Left lung (tissue), 10 donors: Measurements from ENCODE around the gene ZCCHC3. TPM values are rescaled to one million over a fixed set of nuclear protein-coding genes. Genes with fewer than 3 reads are reported as not detected.

Experiments
- ATAC-seq: fragments of 200-7000 bp; cut with Tn5 transposase; one replicate; pipeline ENCODE4 v1.9.1; 2020; ENCODE audit warnings: moderate library complexity
- DNase-seq, 4 donors: peaks; one replicate each; pipeline ENCODE4 v3.0.0-alpha.2; 2013 to 2020
- H3K27ac ChIP-seq, 2 donors: fragments of 200-600 bp; sonication (generic) in 1 of 2; one replicate each; pipeline versions ENCODE4 v1.5.0 to v1.8.0; 2020 to 2021
- H3K27me3 ChIP-seq, 2 donors: fragments of 200-600 bp; sonication (generic) in 1 of 2; one replicate each; pipeline versions ENCODE4 v1.5.0 to v1.8.0; 2020 to 2021
- H3K36me3 ChIP-seq, 2 donors: fragments of 200-600 bp; sonication (generic) in 1 of 2; one replicate each; pipeline versions ENCODE4 v1.5.0 to v1.8.0; 2020 to 2021
- H3K4me1 ChIP-seq, 2 donors: fragments of 200-600 bp; one replicate each; pipeline ENCODE4 v1.8.0; 2021
- H3K4me3 ChIP-seq, 2 donors: fragments of 200-600 bp; sonication (generic) in 1 of 2; one replicate each; pipeline versions ENCODE4 v1.5.0 to v1.8.0; 2020 to 2021; ENCODE audit warnings: mild to moderate bottlenecking in 1 of 2
- H3K9me3 ChIP-seq, 2 donors: fragments of 200-600 bp; sonication (generic) in 1 of 2; one replicate each; pipeline versions ENCODE4 v1.5.0 to v1.8.0; 2020 to 2021
- intact Hi-C, 2 donors: fragments of 100-400 bp; cut with DNase I; formaldehyde crosslinking; loops; one replicate each; pipeline versions ENCODE4 v1.11.2 to v1.14.2; 2022
- polyA plus RNA-seq, 6 donors: library from polyadenylated mRNA; unstranded; fragments of 120-200 nt; gene quantifications; one replicate each; pipeline ENCODE4 v1.2.1, GENCODE V29; 2013; ENCODE audit not compliant: insufficient read length in 6 of 6
- total RNA-seq, 2 donors: library from RNA; stranded (reverse); fragmentation: NEBNext Ultra II Directional; extraction: Animal tissue kit (Norgen Biotek cat#: 25700); gene quantifications; one replicate each; pipeline ENCODE4 v1.2.1, GENCODE V29; 2021
- TF ChIP-seq, protein P1 (sequence below), 2 donors: fragments of 200-600 bp; sonication (generic) in 1 of 2; IDR thresholded peaks; one replicate each; pipeline versions ENCODE4 v1.5.0 to v1.8.0; 2021; ENCODE audit warnings: antibody characterized with exemption in 2 of 2
- donor health status: DM: no; HTN: yes; CAD: no.
- donor health status: DM: no; HTN: no; CAD: no.

Gene ZCCHC3
- total and polyA plus RNA-seq, 8 donors: 11.5 to 50.5 (median 43.3) TPM

DNA sequence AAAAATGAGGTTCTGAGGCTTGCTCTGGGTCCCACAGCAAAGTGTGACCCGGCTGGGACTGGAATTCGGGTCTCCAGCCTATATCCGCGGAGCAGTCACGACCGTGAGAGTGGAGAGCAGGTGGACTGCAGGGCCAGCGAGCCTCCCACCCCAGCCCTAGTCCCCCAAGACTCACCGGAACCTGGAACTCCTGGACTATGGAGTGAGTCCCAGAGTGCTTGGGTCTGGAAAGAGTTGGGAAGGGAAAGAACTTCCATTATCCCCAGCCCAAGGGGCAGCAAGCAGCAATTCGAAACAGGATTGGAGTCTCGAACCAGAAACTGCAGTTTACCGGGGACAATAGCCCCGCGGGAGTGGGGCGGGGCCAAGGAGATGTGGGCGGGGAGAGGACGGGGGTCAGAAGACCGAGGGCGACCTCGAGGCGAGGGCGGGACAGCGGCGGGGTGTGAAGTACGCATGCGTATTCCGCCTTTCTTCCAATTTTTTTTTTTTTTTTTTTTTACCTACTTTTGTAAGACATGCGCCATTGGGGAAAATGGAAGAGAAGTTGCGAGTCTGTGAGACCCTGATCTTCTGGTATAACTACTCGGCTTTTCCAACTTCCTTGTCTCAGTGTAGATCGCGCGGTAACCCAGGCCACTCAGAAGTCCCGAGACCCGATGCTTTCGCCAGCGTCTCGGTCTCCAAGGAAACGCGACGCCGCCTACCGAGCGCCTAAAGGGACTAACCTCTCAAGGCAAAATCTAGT is 7.1 kb upstream of the ZCCHC3 start, which contains the start of gene C20orf96:
TSS of gene C20orf96 (minus strand) at position 667 of the 748 bp plus-strand sequence. CDS start at position 527, 140 bp downstream.
- peak within 1 kb of the TSS; percentile 78 to 80 for H3K27ac ChIP-seq
- intact Hi-C loops: no loop called here

DNA sequence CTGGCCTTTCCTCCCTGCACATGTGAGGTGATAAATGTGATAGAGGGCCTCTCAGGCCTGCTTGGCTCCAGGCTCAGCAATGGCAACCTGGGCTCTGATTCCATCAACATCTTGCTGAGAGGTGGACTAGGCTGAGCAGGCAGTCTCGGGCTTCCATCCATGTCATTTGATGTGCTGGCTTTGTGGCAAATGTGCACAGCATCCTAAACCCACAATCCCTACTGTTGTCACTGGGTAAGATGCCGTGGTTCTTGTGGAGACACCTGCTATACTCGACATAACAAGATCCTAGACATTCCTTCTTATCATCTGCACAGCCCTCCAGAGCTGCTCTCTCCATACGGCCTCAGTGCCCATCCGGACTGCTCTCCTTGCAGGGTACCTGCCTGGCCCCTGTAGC is 2.8 kb upstream of the ZCCHC3 start:
- DNase-seq: no peak
- TF ChIP-seq, protein P1, sequence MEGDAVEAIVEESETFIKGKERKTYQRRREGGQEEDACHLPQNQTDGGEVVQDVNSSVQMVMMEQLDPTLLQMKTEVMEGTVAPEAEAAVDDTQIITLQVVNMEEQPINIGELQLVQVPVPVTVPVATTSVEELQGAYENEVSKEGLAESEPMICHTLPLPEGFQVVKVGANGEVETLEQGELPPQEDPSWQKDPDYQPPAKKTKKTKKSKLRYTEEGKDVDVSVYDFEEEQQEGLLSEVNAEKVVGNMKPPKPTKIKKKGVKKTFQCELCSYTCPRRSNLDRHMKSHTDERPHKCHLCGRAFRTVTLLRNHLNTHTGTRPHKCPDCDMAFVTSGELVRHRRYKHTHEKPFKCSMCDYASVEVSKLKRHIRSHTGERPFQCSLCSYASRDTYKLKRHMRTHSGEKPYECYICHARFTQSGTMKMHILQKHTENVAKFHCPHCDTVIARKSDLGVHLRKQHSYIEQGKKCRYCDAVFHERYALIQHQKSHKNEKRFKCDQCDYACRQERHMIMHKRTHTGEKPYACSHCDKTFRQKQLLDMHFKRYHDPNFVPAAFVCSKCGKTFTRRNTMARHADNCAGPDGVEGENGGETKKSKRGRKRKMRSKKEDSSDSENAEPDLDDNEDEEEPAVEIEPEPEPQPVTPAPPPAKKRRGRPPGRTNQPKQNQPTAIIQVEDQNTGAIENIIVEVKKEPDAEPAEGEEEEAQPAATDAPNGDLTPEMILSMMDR (IDR thresholded peaks at IDR 0.05): no peak
- no peaks in the 10 kb centered on the region for H3K36me3 ChIP-seq
- intact Hi-C loops: no loop called here
- H3K27me3 ChIP-seq: no peaks in the 10 kb centered on the region
- no peak for ATAC-seq
- H3K4me3 ChIP-seq: no peak overlapping the region
- no peak overlapping the region for H3K27ac ChIP-seq
- no peaks in the 10 kb centered on the region for H3K9me3 ChIP-seq
- peaks cover 14 to 49% of the 10 kb centered on the region in 2 donors for H3K4me1 ChIP-seq

More for the DNA sequence above, 7.1 kb upstream of the ZCCHC3 start, which contains the start of gene C20orf96:
- Histone ChIP-seq H3K4me3 (peak within 1 kb of the TSS; percentile 39 to 67), H3K9me3 (no peaks in the 10 kb centered on the region), H3K27me3 (no peaks in the 10 kb centered on the region), H3K36me3 (no peaks in the 10 kb centered on the region), H3K4me1 (peaks cover 6 to 28% of the 10 kb centered on the region in 2 donors)
- ATAC-seq (peak; percentile 99), DNase-seq (peak; percentile 91 to 96 (median 95))
- TF ChIP-seq, protein P1 (IDR thresholded peaks at IDR 0.05): peak; percentile 27 to 42

DNA sequence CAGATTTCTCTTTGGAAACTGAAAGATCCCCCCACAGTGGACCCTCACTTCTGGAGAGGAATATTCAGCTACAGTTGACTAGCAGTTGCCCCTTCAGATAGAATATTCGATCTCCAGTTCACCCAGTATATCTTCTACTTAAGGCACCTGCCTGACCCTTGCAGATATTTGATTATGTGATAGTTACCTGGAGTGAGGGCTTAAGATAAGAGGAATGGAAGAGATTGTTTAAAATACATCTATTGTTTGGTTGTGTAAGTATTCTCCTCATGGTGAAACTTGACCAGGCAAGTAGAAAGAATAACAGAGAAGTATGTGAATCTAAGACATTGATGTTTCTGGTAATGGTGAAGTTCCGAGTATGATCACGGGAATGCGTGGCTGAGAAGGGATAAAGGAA is 1.6 kb upstream of the ZCCHC3 start:
- H3K4me3 ChIP-seq: no peak overlapping the region
- no peaks in the 10 kb centered on the region for H3K9me3 ChIP-seq
- H3K4me1 ChIP-seq: peaks cover 26 to 54% of the 10 kb centered on the region in 2 donors
- no peaks in the 10 kb centered on the region for H3K27me3 ChIP-seq
- H3K27ac ChIP-seq: no peak overlapping the region
- no peak for ATAC-seq
- intact Hi-C loops: no loop called here
- H3K36me3 ChIP-seq: no peaks in the 10 kb centered on the region
- TF ChIP-seq, protein P1 (IDR thresholded peaks at IDR 0.05): no peak
- no peak for DNase-seq

DNA sequence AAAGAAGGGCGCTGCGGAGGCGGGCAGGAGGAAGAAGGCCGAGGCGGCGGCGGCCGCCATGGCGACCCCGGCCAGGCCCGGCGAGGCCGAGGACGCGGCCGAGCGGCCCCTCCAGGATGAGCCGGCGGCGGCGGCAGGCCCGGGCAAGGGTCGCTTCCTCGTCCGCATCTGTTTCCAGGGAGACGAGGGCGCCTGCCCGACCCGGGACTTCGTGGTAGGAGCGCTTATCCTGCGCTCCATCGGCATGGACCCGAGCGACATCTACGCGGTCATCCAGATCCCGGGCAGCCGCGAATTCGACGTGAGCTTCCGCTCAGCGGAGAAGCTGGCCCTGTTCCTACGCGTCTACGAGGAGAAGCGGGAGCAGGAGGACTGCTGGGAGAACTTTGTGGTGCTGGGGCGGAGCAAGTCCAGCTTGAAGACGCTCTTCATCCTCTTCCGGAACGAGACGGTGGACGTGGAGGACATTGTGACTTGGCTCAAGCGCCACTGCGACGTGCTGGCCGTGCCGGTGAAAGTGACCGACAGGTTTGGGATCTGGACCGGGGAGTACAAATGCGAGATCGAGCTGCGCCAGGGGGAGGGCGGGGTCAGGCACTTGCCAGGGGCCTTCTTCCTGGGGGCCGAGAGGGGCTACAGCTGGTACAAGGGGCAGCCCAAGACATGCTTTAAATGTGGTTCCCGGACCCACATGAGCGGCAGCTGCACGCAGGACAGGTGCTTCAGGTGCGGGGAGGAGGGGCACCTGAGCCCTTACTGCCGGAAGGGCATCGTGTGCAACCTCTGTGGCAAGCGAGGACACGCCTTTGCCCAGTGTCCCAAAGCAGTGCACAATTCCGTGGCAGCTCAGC is 780 bp downstream of the ZCCHC3 start:
- H3K9me3 ChIP-seq: no peaks in the 10 kb centered on the region
- H3K27me3 ChIP-seq: no peaks in the 10 kb centered on the region
- H3K36me3 ChIP-seq: no peaks in the 10 kb centered on the region
- TF ChIP-seq, protein P1 (IDR thresholded peaks at IDR 0.05): no peak
- peaks cover 28 to 51% of the 10 kb centered on the region in 2 donors for H3K4me1 ChIP-seq
- intact Hi-C loops: no loop called here
- peak overlapping the region; percentile 88 to 91 for H3K4me3 ChIP-seq
- H3K27ac ChIP-seq: peak overlapping the region; percentile 98 to 100
- DNase-seq (peak; percentile 49 to 90 (median 70)), ATAC-seq (peak; percentile 71)
